ENCODE results near the gene MZB1.
A peak's percentile ranks its signal among the peaks of the same experiment; 100 is the strongest.
"Not testable (repeated sequence)": the region's sequence is repeated elsewhere in the genome, so short reads cannot be mapped to it uniquely, and the experiment has no call there.

The MZB1 gene

DNA sequence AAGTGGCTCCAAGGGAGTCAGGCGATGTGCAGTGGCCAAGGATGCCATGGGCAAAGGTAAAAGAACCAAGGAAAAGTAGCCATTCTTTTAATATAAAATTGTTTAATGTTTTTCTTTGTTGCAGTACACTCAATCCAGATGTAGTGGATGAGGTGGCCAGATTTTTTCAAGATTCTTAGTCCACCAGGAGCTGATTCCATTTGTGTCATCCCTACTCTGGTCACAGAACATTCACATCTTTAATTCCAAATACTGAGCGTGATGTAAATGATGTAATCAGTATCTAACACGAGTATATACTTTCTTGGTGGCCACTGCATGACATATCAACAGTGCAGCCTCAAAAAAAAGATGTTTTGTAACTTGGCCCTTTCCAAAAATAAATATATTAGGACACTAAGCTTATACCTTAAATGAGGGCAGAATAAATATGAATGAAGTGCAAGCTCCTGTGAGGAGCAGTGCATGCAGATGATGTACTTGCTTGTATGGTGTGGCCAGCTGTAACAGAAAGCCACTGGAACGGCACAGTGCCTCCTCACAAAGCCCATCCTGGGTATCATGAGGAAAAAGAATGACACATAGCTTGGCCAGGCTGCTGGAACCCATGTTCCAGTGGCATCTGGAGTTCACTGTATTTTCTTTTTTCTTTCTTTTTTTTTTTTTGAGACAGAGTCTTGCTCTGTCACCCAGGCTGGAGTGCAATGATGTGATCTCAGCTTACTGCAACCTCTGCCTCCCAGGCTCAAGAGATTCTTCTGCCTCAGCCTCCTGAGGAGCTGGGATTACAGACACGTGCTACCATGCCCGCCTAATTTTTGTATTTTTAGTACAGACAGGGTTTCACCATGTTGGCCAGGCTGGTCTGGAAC, 20.6 kb upstream of the MZB1 start:
- DNase-seq (ENCODE audit: low spot score), result no peak

- DNase-seq (ENCODE audit: low spot score), result not testable (repeated sequence)
Observed at GRCh38 chr5:139409116-139409515, 19.4 kb upstream of the MZB1 start.

DNA sequence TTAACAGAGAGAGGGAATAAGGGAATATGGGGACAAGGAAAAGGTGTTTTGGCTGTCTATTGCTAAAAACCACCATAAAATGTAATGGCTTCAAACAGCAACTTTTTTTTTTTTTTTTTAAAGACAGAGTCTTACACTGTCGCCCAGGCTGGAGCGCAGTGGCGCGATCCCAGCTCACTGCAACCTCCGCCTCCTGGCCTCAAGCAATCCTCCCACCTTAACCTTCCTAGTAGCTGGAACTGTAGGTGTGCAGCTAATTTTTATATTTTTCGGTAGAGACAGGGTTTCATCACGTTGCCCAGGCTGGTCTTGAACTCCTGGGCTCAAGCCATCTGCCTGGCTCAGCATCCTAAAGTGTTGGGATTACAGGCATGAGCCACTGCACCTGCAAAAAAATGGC, 18.5 kb upstream of the MZB1 start:
- DNase-seq (ENCODE audit: low spot score), result no peak

DNA sequence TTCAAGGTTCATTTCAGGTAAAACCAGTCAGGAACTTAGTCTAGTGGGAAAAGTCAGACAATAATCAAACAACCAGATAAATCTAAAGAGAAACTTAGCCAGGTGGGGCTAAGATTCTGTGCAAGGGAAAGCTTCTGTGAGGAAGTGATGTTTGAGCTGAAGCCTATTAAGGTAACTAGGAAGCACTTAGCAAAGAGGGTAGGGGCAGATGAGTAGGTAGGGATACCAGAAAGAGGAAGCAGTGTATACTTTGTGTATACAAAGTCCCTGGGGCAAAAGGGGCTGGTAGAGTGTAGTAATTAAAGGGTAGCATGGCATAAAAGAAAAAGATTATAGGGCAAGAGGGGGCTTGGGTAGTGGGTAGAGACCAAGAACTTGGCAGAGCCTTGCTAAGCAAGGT, 17.8 kb upstream of the MZB1 start:
- no peak for DNase-seq (ENCODE audit: low spot score)

DNA sequence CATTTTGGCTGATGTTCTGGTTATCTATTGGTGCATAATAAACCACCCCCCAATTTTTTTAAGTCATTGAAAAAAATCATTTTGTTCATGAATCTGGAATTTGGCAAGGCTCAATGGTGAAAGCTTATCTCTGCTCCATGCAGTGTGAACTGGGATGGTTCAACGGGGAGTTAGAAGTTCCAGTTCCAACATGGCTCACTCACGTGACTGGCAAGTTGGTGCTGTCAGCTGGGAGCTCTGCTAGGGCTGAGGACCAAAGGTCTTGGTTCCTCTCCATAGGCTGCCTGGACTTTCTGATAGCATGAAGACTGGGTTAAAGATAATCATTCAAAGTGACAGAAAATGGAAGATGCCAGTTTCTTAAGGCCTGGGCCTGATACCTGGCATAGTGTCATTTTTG, 17.2 kb upstream of the MZB1 start:
- no peak for DNase-seq (ENCODE audit: low spot score)

GRCh38 chr5:139404484-139404840, 14.7 kb upstream of the MZB1 start:
- DNase-seq (ENCODE audit: low spot score), result no peak

DNA sequence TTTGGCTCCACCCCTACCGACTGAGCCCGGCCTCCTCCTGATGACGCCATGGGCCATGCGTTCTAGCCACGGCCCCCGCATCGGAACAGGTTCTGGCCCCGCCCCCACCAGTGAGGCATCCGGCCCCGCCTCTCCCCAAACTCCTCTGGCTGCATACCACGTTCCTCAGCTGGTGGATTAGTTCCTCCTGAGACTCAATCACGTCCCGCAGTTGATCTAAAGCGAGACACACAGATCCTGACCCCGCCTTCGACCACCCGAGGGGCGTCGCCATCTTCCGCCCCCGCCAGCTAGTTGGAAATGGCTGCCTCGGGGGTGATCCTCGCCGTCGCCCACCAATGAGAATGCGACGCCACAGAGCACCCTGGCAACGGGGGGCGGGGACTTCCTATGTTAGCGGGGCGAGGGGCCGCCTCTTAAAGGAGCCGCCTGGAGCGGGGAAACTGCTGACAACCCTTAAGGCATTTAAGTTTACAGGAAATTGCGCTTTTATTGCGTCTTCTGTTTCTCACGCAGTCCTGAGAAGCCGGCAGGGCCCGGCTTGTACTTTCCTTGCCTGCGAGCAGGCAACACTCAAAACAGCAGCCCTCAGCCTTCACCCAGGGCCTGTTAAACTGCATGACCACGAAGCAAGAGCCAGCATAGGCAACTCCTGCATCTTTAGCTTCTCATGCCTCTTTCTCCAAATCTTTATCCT, 14.2 kb upstream of the MZB1 start, which contains the start of gene SPATA24:
SPATA24 (minus strand) TSS at position 303 of the 697 bp plus-strand sequence; CDS start at position 274, 29 bp downstream.
- DNase-seq (ENCODE audit: low spot score), result peak; percentile 92

- no peak for DNase-seq (ENCODE audit: low spot score)
Observed at GRCh38 chr5:139403418-139403786, 13.7 kb upstream of the MZB1 start.

DNA sequence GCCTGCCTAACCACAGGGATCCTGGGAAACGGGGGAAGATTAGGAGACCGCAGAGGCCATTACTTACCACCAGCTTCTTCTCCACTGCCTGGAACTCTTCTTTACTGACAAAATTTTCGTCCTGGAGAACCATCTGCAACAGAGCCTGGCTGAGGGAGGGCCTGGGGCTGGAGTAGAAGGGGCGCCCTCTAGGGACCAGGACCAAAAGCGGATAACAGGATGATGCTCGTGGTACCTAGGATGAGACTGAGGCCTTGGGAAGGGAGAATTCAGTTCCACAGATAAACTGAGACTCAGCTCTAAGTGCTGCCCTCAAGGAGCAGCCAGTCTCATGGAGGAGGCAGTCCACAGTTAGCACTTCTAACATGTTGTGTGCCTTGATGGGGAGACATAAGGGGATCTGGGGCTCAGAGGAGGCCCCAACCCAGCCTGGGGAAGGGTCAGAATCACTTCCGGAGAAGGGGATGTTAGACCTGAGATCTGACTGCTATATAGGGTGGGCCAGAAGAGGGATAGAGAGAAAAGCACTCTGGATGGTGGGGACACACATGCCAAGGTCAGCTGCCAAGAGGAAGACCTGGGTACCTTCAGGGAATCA, 12.9 kb upstream of the MZB1 start:
- peak; percentile 49 for DNase-seq (ENCODE audit: low spot score)

DNA sequence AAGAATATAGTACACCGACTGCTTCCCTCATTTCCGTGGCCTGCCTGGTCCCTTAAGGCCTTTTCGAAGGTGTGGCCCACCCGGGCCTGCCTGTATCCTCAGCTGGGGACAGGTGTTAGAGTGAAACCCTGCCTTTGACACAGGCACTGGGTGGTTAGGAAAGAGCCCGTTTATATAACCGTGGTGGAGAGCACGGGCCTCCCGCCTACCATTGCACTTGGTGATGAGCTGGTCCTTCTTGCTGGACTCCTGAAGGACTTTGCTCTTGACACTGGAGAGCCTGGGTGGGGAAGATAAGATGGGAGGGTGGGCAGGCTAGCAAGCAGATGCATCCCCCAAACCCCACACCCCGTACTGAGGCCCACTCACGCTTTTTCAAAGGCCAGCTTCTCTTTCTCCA, 11.8 kb upstream of the MZB1 start:
- DNase-seq (ENCODE audit: low spot score), result no peak

- DNase-seq (ENCODE audit: low spot score), result no peak
Observed at GRCh38 chr5:139399501-139400121, 9.9 kb upstream of the MZB1 start.

GRCh38 chr5:139397921-139398320, 8.2 kb upstream of the MZB1 start:
- no peak for DNase-seq (ENCODE audit: low spot score)

- no peak for DNase-seq (ENCODE audit: low spot score)
Observed at GRCh38 chr5:139396691-139397090, 7.0 kb upstream of the MZB1 start.

- no peak for DNase-seq (ENCODE audit: low spot score)
Observed at GRCh38 chr5:139395844-139396640, 6.3 kb upstream of the MZB1 start.

- no peak for DNase-seq (ENCODE audit: low spot score)
Observed at GRCh38 chr5:139394654-139395566, 5.2 kb upstream of the MZB1 start, which contains the start of gene PROB1. PROB1 (minus strand) TSS chr5:139395104; CDS start chr5:139395081, 23 bp downstream.

- no peak for DNase-seq (ENCODE audit: low spot score)
Observed at GRCh38 chr5:139394123-139394653, 4.5 kb upstream of the MZB1 start.

DNA sequence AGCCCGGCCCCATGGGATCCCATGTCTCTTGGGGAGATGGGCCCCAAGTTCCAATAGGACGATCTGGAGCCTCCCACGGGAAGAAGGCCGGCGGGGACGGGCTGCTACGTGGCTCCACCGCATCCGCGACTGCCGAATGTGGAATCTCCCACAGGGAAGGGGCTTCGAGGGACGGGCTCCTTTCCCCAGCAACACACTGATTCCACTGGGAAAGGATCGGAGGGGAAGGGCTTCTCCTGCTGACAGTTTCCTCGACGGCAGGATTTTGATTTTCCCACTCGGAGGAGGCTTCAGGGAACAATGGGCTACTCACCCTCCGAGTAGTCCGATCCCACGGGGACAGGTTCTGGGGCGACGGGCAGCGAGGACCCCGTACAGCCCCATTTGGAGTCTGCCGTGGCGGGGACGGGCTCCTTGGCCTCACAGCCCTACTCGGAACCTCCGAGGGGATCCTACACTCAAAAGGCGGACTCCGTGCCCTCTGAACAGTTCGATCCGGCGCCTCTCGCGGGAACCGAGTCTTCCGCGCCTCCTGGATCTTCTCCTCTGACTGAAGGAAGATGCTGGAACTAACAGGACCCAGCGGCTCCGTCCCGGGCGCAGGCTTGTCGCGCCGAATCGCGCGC, 3.9 kb upstream of the MZB1 start:
- DNase-seq (ENCODE audit: low spot score), result no peak

DNA sequence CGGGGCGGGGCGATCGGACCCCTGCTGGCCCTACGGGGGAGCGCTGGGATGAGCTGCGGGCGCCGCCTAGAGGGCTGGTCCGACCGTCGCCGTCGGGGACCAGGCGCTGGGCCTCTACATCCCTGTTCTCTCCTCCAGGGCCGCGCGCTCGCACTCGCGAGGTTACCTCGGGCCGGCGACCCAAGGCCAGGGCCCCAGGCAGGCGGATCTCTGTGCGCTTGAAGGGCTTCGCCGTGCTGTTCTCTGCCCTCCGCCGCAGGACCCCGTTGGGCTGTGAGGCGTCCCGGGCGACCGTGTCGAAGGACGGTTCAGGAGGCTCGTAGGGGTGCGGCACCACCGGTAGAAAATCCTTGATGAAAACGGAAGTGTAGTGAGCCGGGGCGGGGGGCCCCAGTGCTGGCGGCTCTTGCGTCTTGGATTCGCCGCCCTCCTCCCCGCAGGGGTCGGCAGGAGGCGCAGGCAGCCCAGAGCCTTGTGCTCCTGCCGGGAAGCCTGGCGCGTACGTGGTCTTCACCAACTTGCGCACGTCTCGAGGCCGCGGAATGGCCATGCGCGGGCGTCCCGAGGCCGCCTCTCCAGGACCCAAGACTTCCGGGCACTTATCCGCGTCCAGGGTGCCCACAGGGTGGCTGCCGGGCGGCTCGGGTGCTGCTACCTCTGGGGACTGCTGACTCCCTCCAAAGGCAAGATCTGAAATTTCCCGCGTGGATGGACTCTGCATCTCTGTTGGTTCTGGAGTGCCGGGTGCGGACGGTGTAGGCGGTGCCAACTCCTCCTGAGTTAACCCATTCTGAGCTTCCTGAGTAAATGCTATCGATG, 3.2 kb upstream of the MZB1 start:
- peak; percentile 28 for DNase-seq (ENCODE audit: low spot score)

DNA sequence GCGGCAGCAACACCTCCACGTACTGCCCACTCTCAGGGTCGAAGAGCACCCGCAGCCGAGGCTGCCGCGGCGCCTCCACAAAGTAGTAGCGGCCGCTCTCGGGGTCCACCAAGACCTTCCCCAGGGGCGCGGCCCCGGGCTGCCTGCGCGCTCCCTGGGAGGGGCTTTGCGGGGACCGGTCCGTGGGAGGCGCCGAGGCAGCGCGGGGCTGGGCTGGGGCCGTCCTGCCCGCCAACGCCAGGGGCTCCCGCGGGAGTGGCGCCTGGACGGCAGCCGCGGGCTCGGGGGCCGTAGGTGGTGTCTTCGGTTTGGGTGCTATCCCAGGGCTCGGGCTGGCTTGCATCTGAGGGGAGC, 2.6 kb upstream of the MZB1 start:
- DNase-seq (ENCODE audit: low spot score), result no peak

Data from hematopoietic multipotent progenitor cell treated with erythropoietin and hydrocortisone succinate and interleukin-3 and kit ligand, for 17 days (in vitro differentiated cells).